Caki2 (cell line): Measurements from ENCODE around the gene C11orf86. TPM values are rescaled to one million over a fixed set of nuclear protein-coding genes. Genes with fewer than 3 reads are reported as not detected.
"Not testable (repeated sequence)": the region's sequence is repeated elsewhere in the genome, so short reads cannot be mapped to it uniquely, and the experiment has no call there.

Experiments used
- DNase-seq: peaks from one replicate; pipeline ENCODE4 v3.0.0-alpha.2; 2015; ENCODE audit warnings: low read depth
- in situ Hi-C: cut with HindIII; loops from 2 replicates; pipeline ENCODE4 v1.10.0; 2016; ENCODE audit warnings: low sequenced_read_pairs, low pct_unique_long_range_greater_than_20kb, mixed read lengths
- total RNA-seq: library from RNA; depleted of rRNA; stranded (reverse); fragments of >200 nt; shearing (Covaris generic); gene quantifications from 2 replicates; pipeline ENCODE4 v1.2.3, GENCODE V29; 2014; ENCODE audit warnings: low replicate concordance; rRNA removed

Gene C11orf86
- not detected in 2 replicates for total RNA-seq

GRCh38 chr11:66974724-66975404 is at the start of gene C11orf86:
Gene C11orf86 (plus strand): TSS chr11:66975304. CDS start chr11:66975363, 59 bp downstream.
- in situ Hi-C loops, result no loop called here
- DNase-seq, result peak; percentile 54

GRCh38 chr11:66929753-66930152 is 45.4 kb upstream of the C11orf86 start:
- DNase-seq, result no peak
- in situ Hi-C loops, result no loop called here

- in situ Hi-C loops, result no loop called here
- DNase-seq, result no peak
Measured at GRCh38 chr11:66932543-66932942, 42.6 kb upstream of the C11orf86 start.

DNA sequence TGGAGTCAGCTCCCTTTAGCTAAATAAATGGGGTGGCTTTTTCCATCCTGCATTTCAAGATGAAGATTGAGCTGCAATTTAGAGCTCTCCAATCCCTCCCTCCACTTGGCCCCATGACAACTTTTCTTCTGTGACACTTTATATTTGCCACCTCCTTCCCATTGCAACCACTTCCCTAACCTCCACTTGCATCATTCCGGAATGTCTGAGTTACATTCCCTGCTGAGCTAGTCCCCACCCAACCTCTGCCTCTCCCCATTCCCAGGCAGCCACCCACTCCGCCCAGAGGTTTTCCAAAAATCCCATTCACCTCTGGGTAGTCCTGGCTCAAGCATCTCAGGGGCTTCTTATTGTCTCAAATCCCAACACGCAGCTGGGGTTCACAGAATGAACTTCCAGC is 41.6 kb upstream of the C11orf86 start:
- DNase-seq, result no peak
- in situ Hi-C loops, result no loop called here

DNA sequence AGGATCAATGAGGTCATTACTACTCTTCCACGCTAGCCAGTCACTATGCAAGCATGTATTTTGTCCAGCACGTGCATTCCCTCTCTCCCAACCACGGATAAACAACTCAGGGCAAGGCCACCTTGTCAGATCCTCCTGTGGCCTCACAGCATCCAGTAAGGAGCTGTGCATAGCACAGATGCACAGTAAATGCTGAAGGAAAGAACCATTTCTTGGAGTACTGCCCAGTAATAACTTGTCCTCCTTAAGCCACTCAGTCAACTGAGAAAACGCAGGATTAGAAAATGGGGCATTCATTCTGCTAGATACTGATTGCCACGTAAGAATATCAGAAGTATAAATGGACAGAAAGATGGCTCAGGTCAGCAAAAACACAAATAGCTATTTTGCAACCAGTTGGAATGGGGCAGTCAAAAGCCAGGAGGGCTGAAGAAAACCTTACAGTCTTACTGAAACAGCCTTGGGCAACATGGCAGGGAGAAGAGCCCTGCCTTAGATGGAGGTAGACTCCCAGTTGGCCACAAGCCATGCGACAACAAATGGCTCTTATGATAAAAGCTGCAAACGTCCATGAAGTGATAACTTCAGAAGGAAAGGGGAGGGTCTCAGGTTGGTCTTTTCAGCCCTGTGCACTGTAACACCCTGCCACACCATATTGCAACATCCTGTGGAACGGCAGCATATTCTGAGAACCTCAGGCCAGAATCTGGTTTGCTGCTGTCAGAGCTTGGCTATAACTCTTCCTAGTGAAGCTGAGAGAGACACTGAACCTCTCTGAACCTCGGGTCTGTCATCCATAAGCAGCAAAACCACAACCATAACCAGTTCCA is 39.9 kb upstream of the C11orf86 start:
- DNase-seq, result no peak
- in situ Hi-C loops, result no loop called here

DNA sequence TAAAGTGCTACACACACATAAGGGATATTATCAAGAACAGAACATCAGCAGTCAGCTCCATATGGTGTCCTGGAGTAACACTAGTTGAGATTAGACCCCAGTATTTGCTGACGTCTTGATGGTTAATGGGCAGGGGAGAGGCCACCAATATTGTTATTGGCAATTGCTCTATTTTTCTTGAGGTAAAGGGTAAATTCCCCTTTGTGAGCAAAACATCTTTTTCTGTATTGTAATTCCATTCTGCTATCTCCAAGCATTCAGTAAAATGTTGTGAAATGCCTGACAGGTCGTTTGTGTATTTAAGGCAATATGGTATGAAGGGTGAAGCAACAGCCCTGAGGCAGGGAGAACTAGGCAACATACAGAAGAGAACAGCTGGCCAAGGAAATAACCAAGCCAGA is 38.8 kb upstream of the C11orf86 start:
- in situ Hi-C loops, result no loop called here
- peak; percentile 50 for DNase-seq

GRCh38 chr11:66937193-66937733 is 37.8 kb upstream of the C11orf86 start:
- no peak for DNase-seq
- in situ Hi-C loops, result no loop called here

- in situ Hi-C loops, result no loop called here
- no peak for DNase-seq
Measured at GRCh38 chr11:66938582-66939135, 36.4 kb upstream of the C11orf86 start.

DNA sequence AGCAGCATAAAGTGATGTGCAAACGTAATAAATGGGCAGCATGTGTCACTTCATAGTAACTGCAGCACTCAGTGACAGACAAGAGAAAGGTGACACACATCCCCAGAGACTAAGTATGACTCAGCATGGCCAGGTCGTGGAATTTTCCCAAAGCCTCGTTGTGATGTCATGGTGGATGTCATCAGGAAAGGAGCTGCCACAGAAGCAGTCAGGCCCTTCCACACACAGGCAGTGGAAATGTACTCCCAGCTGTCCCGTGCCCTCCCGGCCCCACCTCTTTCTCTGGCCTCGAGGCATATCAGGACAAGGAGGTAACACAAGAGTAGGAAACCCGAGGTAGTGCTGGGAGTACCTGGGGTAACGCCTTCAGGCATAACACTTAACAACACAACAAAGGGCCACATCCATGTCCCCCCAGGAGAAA is 25.0 kb upstream of the C11orf86 start:
- peak; percentile 98 for DNase-seq
- in situ Hi-C loops, result no loop called here

- in situ Hi-C loops, result no loop called here
- DNase-seq, result no peak
Measured at GRCh38 chr11:66951135-66951534, 24.0 kb upstream of the C11orf86 start.

GRCh38 chr11:66951927-66952337 is 23.2 kb upstream of the C11orf86 start:
- no peak for DNase-seq
- in situ Hi-C loops, result no loop called here

GRCh38 chr11:66953081-66953833 is 21.8 kb upstream of the C11orf86 start:
- in situ Hi-C loops, result no loop called here
- DNase-seq, result no peak

DNA sequence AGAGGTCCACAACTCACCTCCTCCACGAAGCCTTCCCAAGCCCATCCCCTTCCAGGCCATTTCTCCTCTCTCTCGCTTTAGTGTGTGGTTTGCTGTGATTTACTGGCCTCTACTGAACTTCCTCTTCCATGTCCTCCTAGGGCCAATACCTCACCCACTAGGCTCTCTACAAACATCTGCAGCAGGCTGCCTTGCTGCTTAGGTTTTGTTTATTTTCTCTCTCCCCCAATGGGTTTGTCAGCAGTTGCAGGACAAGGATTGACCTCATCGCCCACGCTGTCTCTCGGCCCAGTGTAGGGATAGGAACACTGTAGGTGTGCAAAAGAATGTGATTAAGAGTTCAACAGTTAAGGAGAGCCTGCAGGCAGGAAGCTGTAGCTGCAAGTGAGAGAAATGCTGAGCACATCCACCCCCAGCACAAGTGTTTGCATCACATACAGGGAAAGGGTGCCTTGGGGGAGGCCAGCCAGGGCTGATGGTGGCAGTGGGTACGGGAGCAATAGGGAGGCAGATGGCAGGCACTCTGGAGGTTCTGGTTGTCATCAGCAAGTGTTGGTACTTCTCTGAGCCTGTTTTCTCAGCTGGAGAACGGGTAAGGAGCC is 18.3 kb upstream of the C11orf86 start:
- in situ Hi-C loops, result no loop called here

DNA sequence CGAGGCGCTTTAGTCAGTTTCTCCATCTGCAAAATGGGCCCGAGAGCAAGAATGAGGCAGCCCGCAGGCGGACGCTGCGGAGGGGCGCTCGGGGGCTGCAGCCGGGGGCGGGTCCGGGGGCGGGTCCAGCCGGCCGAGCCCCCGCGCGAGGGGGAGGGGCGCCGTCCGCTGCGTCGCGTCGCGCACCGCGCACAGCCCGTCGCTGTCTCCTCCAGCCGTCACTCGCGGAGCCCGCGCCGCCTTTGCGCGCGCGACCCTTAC is 17.2 kb upstream of the C11orf86 start:
- DNase-seq, result no peak
- in situ Hi-C loops, result no loop called here

More for the DNA sequence above, 18.3 kb upstream of the C11orf86 start:
- DNase-seq, result peak; percentile 66

DNA sequence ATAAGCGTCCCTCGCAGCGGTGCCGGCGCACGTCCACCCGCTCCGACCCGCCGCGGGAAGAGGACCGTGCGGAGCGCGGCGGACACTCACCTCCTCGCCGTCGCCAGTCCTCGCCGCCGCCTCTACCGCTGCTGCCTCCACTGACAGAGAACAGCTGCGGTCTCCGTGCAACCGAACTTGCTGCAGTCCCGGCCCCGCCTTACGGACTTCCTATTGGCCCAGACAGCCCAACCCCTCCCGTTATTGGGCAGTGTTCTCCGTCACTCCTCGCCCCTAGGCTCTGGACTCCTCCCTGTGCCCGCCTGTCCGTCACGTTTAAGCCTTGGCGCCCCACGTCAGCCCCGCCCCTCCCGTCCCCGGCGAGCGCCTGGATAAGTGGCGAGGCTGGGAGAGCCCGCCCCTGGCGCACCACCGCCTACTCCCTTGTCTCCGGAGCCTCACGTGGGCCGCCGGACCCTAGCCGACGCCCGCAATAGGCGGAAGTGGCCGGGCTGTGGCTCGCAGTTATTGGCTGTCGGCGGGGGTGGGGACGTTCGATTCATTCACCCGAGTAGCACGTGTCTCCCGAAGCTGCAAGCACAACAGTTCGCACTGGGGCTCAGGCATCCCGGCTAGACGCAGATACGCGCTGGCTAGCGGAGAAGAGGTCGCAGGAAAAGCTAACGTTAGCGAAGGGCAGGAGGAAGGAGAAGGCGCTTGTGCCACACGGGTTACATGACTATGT is 16.7 kb upstream of the C11orf86 start, which contains the start of gene PC:
Gene PC (minus strand): TSS at position 152 of the 724 bp plus-strand sequence. CDS start 86,224 bp downstream, outside the sequence.
- in situ Hi-C loops, result no loop called here
- peak; percentile 99 for DNase-seq

GRCh38 chr11:66958956-66959274 is 16.2 kb upstream of the C11orf86 start:
- DNase-seq, result no peak

DNA sequence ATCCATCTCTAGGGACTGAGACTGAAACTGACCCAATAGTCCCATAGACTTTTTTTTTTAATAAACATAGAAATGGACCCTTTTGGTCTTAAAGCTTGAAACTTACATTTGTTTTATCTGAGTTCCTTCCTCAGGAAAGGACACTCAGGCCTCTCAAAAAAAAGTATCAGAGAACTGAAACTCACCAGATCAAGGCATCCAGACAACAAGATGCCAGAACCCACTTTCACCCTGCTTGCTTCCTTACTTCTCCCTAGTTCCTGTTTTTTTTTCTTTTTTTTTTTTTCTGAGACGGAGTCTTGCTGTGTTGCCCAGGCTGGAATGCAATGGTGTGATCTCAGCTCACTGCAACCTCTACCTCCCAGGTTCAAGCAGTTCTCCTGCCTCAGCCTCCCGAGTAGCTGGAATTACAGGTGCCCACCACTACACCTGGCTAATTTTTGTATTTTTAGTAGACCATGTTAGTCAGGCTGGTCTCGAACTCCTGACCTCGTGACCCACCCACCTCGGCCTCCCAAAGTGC is 13.4 kb upstream of the C11orf86 start:
- DNase-seq, in situ Hi-C loops: not testable (repeated sequence)

More at GRCh38 chr11:66958956-66959274, 16.2 kb upstream of the C11orf86 start:
- in situ Hi-C loops, result no loop called here
